H1 (cell line): Measurements from ENCODE around the gene PEAK1. TPM values are rescaled to one million over a fixed set of nuclear protein-coding genes. Genes with fewer than 3 reads are reported as not detected.

ENCODE experiments used
- CTCF ChIA-PET: fragments of 300-600 bp; sonication (Branson Sonifier 250); formaldehyde crosslinking; loops from one replicate; lab custom pipeline; 2021; ENCODE audit not compliant: partially characterized antibody; lab: Charles Lee
- POLR2A ChIA-PET: fragments of 300-600 bp; sonication (Branson Sonifier 250); formaldehyde crosslinking; loops from one replicate; lab custom pipeline; 2021; ENCODE audit warnings: inconsistent platforms; ENCODE audit not compliant: partially characterized antibody; lab: Charles Lee
- DNase-seq, 2 experiments: peaks; one replicate each; pipeline versions ENCODE4 v3.0.0 to v3.0.0-alpha.2; 2010 to 2022; ENCODE audit warnings: low spot score in 2 of 2, low read depth in 1 of 2, mixed read lengths in 1 of 2
- FAIRE-seq: peaks from 2 replicates; lab custom pipeline; 2011; peaks lifted over from hg19 to GRCh38; lab: Jason Lieb, UNC
- H2AFZ ChIP-seq: 2 replicates; pipeline ENCODE4 v1.8.1; 2012; ENCODE audit warnings: low read length, inconsistent platforms
- H2AK5ac ChIP-seq: 2 replicates; pipeline ENCODE4 v1.6.1; 2013; ENCODE audit warnings: low read depth, low read length
- H2BK120ac ChIP-seq: replicated peaks from 2 replicates; pipeline ENCODE3; 2013; ENCODE audit warnings: low read depth, low read length, inconsistent platforms
- H2BK12ac ChIP-seq: 2 replicates; pipeline ENCODE4 v1.6.1; 2013; ENCODE audit warnings: low read depth, low read length
- H2BK15ac ChIP-seq: 2 replicates; pipeline ENCODE4 v1.6.1; 2013; ENCODE audit warnings: low read length
- H2BK20ac ChIP-seq: 2 replicates; pipeline ENCODE4 v1.6.1; 2013; ENCODE audit warnings: low read length
- H2BK5ac ChIP-seq: 2 replicates; pipeline ENCODE4 v1.6.1; 2013; ENCODE audit warnings: low read depth, low read length
- H3K14ac ChIP-seq: 2 replicates; pipeline ENCODE4 v1.6.1; 2013; ENCODE audit warnings: inconsistent platforms; ENCODE audit not compliant: insufficient read length
- H3K18ac ChIP-seq: 2 replicates; pipeline ENCODE4 v1.6.1; 2013; ENCODE audit warnings: low read length; ENCODE audit errors: extremely low read depth
- H3K23ac ChIP-seq: 2 replicates; pipeline ENCODE4 v1.6.1; 2013; ENCODE audit warnings: inconsistent platforms; ENCODE audit not compliant: insufficient read length
- H3K23me2 ChIP-seq: 2 replicates; pipeline ENCODE4 v1.6.1; 2013; ENCODE audit warnings: low read depth, low read length
- H3K27ac ChIP-seq: 2 replicates; pipeline ENCODE4 v1.6.1; 2011; ENCODE audit warnings: low read depth, low read length, inconsistent platforms
- H3K27me3 ChIP-seq, 4 experiments: replicated peaks in 1 of 4; 1 replicate in 1 of 4; 2 replicates in 3 of 4; pipeline versions ENCODE4 v1.6.1 to v1.8.1; 2011 to 2013; ENCODE audit warnings: low read length in 3 of 4, mild to moderate bottlenecking in 3 of 4, inconsistent platforms in 2 of 4, mixed read lengths in 2 of 4, moderate library complexity in 1 of 4; ENCODE audit not compliant: control insufficient read depth in 3 of 4, insufficient read depth in 3 of 4; ENCODE audit errors: extremely low read depth in 1 of 4
- H3K36me3 ChIP-seq, 4 experiments: 2 replicates each; pipeline versions ENCODE4 v1.6.1 to v1.8.1; 2011 to 2013; ENCODE audit warnings: mild to moderate bottlenecking in 4 of 4, low read length in 3 of 4, moderate library complexity in 2 of 4, control low read depth in 1 of 4, inconsistent platforms in 1 of 4; ENCODE audit not compliant: insufficient read depth in 4 of 4, control insufficient read depth in 2 of 4
- H3K4ac ChIP-seq: replicated peaks from 2 replicates; pipeline ENCODE3; 2013; ENCODE audit warnings: low read length, low read depth, mixed read lengths, inconsistent platforms; ENCODE audit not compliant: insufficient read length
- H3K4me1 ChIP-seq, 4 experiments: replicated peaks in 1 of 4; 1 replicate in 1 of 4; 2 replicates in 3 of 4; pipeline versions ENCODE4 v1.6.1 to v1.8.1; 2011 to 2013; ENCODE audit warnings: low read length in 3 of 4, inconsistent platforms in 2 of 4, mixed read lengths in 1 of 4; ENCODE audit not compliant: insufficient read depth in 4 of 4, control insufficient read depth in 3 of 4
- H3K4me2 ChIP-seq, 2 experiments: 2 replicates each; pipeline versions ENCODE4 v1.6.1 to v1.8.1; 2011 to 2013; ENCODE audit warnings: low read depth in 2 of 2, low read length in 2 of 2, control low read depth in 1 of 2, inconsistent platforms in 1 of 2, mild to moderate bottlenecking in 1 of 2; ENCODE audit not compliant: insufficient read depth in 1 of 2
- H3K4me3 ChIP-seq, 4 experiments: fragments of 200-600, 300-600 bp in 1 of 4; sonication (generic), shearing (Covaris generic), sonication (Bioruptor Twin) in 1 of 4; 2 replicates each; pipeline versions ENCODE4 v1.5.1 to v1.8.1; 2011 to 2016; ENCODE audit warnings: low read length in 4 of 4, low read depth in 3 of 4, control low read depth in 2 of 4, inconsistent platforms in 2 of 4, mild to moderate bottlenecking in 2 of 4, mixed read lengths in 1 of 4, moderate library complexity in 1 of 4; ENCODE audit not compliant: insufficient read depth in 2 of 4; ENCODE audit errors: extremely low read depth in 1 of 4
- H3K56ac ChIP-seq: replicated peaks from 2 replicates; pipeline ENCODE3; 2013; ENCODE audit warnings: low read depth, mild to moderate bottlenecking, mixed read lengths, low read length, inconsistent platforms; ENCODE audit not compliant: insufficient read length
- H3K79me1 ChIP-seq: 2 replicates; pipeline ENCODE4 v1.6.1; 2013; ENCODE audit warnings: low read depth, low read length, control low read depth
- H3K79me2 ChIP-seq, 2 experiments: 2 replicates each; pipeline versions ENCODE4 v1.6.1 to v1.8.1; 2012 to 2013; ENCODE audit warnings: low read length in 2 of 2, mild to moderate bottlenecking in 2 of 2, inconsistent platforms in 1 of 2; ENCODE audit not compliant: insufficient read depth in 2 of 2, control insufficient read depth in 1 of 2
- H3K9ac ChIP-seq, 4 experiments: replicated peaks in 1 of 4; 1 replicate in 1 of 4; 2 replicates in 3 of 4; pipeline versions ENCODE4 v1.6.1 to v1.8.1; 2011 to 2013; ENCODE audit warnings: low read depth in 3 of 4, low read length in 3 of 4, control low read depth in 2 of 4, mild to moderate bottlenecking in 2 of 4, moderate library complexity in 2 of 4, inconsistent platforms in 1 of 4; ENCODE audit errors: extremely low read depth in 1 of 4
- H3K9me3 ChIP-seq, 2 experiments: 2 replicates each; pipeline versions ENCODE4 v1.6.1 to v1.8.1; 2012 to 2013; ENCODE audit warnings: mild to moderate bottlenecking in 2 of 2, moderate library complexity in 2 of 2, control low read depth in 1 of 2, inconsistent platforms in 1 of 2, low read depth in 1 of 2, low read length in 1 of 2, mixed read lengths in 1 of 2; ENCODE audit not compliant: insufficient read depth in 2 of 2
- H4K20me1 ChIP-seq, 2 experiments: replicated peaks in 1 of 2; 2 replicates each; pipeline versions ENCODE3 to v1.8.1; 2011 to 2013; ENCODE audit warnings: inconsistent platforms in 2 of 2, low read length in 2 of 2, mild to moderate bottlenecking in 1 of 2; ENCODE audit not compliant: insufficient read depth in 2 of 2, control insufficient read depth in 1 of 2
- H4K5ac ChIP-seq: 2 replicates; pipeline ENCODE4 v1.6.1; 2013; ENCODE audit warnings: low read length, low read depth, mixed read lengths, inconsistent platforms; ENCODE audit not compliant: insufficient read length
- H4K8ac ChIP-seq: 2 replicates; pipeline ENCODE4 v1.8.0; 2013; ENCODE audit warnings: mild to moderate bottlenecking, moderate library complexity, low read length, inconsistent platforms; ENCODE audit not compliant: insufficient read depth; ENCODE audit errors: extremely low read depth
- H4K91ac ChIP-seq: replicated peaks from 2 replicates; pipeline ENCODE3; 2013; ENCODE audit warnings: low read length, mixed read lengths, inconsistent platforms; ENCODE audit not compliant: insufficient read length
- BCL11A ChIP-seq, 2 experiments: IDR thresholded peaks; one replicate each; pipeline ENCODE4 v1.6.1; 2011; ENCODE audit warnings: low read depth in 2 of 2, low read length in 2 of 2, mild to moderate bottlenecking in 2 of 2
- POLR2A ChIP-seq, 2 experiments: IDR thresholded peaks; 1 replicate in 1 of 2; 2 replicates in 1 of 2; pipeline ENCODE4 v1.6.1; 2011; ENCODE audit warnings: low read depth in 2 of 2, low read length in 2 of 2, mild to moderate bottlenecking in 2 of 2; ENCODE audit errors: control extremely low read depth in 1 of 2
- RFX5 ChIP-seq: IDR thresholded peaks from 2 replicates; pipeline ENCODE4 v1.6.1; 2011; ENCODE audit warnings: low read depth, low read length, improper control_type of control experiment, borderline replicate concordance
- RNF2 ChIP-seq: fragments of 200-900, 300-1000 bp; sonication (generic); IDR thresholded peaks from 2 replicates; pipeline ENCODE4 v1.7.1; 2016; ENCODE audit warnings: borderline replicate concordance, low read depth, mild to moderate bottlenecking, antibody characterized with exemption, low read length; ENCODE audit not compliant: poor library complexity, severe bottlenecking; ENCODE audit errors: missing control alignments
- TEAD4 ChIP-seq: IDR thresholded peaks from 2 replicates; pipeline ENCODE4 v1.6.1; 2012; ENCODE audit warnings: low read depth, low read length, inconsistent platforms, mixed read lengths
- WGBS, 2 experiments: shearing (Covaris generic) in 1 of 2; methylation state at CpG; one replicate each; pipeline versions ENCODE4 v1.1.6 to v1.1.7; 2013 to 2015; ENCODE audit warnings: low lambda C conversion rate in 2 of 2, mixed read lengths in 2 of 2, inconsistent platforms in 1 of 2, low coverage in 1 of 2, missing lambda C conversion rate in 1 of 2; ENCODE audit not compliant: insufficient replicate concordance in 2 of 2, insufficient coverage in 1 of 2, insufficient read length in 1 of 2; ENCODE audit errors: extremely low coverage in 1 of 2, missing lambda C conversion rate in 1 of 2; 5-methylcytosine and 5-hydroxymethylcytosine counted together
- polyA plus RNA-seq, 7 experiments: library from polyadenylated mRNA; depleted of rRNA in 3 of 7; stranded (reverse) in 5 of 7; unstranded in 2 of 7; fragments of >200 nt in 5 of 7; fragments of 200-250 nt in 2 of 7; gene quantifications; 1 replicate in 5 of 7; 2 replicates in 1 of 7; 4 replicates in 1 of 7; pipeline versions ENCODE4 v1.2.1 to v1.2.3, GENCODE V29; 2011 to 2013; ENCODE audit warnings: missing spikeins in 2 of 7, mixed read lengths in 2 of 7
- total RNA-seq: library from RNA; stranded (reverse); fragmentation: NEBNext Ultra II Directional; extraction: Animal tissue kit (Norgen Biotek cat#: 25700); gene quantifications from 2 replicates; pipeline ENCODE4 v1.2.1, GENCODE V29; 2021

Gene PEAK1
- total and polyA plus RNA-seq, 2 of the 8 experiments (the other 6 are each of a cell fraction or from before 2014, with no cell fraction given) = 8.8 to 44.8 TPM

DNA sequence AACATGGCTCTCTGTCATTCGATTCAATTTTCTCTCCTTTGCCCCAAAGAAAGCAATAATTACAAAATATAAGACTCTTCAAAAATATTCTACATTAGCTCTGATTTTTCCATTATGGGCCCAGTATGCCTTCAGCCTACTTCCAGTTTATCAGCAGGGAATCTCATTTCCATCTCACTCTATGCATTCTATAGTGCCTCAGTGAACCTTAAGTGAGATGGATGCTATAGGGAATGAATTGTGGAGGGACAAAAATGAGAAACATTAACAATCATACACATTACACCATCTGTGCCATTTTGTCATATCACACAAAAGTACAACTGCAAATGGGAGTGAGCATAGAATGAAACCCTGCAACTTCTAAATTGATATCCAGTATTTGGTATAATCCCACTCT lies 298.3 kb downstream of the PEAK1 start:
- H2AK5ac ChIP-seq = no peak overlapping the region
- no peak overlapping the region for H2BK15ac ChIP-seq
- no peak overlapping the region for H3K27ac ChIP-seq
- H2AFZ ChIP-seq = no peak overlapping the region
- no peak overlapping the region for H3K4me3 ChIP-seq
- no peak for DNase-seq
- H4K20me1 ChIP-seq = no peaks in the 10 kb centered on the region
- H3K14ac ChIP-seq = no peak overlapping the region
- no peak overlapping the region for H2BK20ac ChIP-seq
- H4K91ac ChIP-seq = no peak overlapping the region
- no peak overlapping the region for H2BK12ac ChIP-seq
- H2BK120ac ChIP-seq = no peak overlapping the region
- H3K4me1 ChIP-seq = peaks cover 0 to 4% (median 0%) of the 10 kb centered on the region in 4 experiments; a peak in 4 of 7 replicates
- H3K4me2 ChIP-seq = no peak overlapping the region
- no peaks in the 10 kb centered on the region for H3K79me2 ChIP-seq
- H3K18ac ChIP-seq = no peak overlapping the region
- H3K4ac ChIP-seq = no peak overlapping the region
- no peak for FAIRE-seq
- H3K23ac ChIP-seq = no peak overlapping the region
- H4K8ac ChIP-seq = no peak overlapping the region
- no peak overlapping the region for H3K9ac ChIP-seq
- 84% methylated on average over 1 of the region's 1 CpG; no CpG with 5 or more reads in 1 of the 2 experiments for WGBS, 2 experiments
- H2BK5ac ChIP-seq = no peak overlapping the region
- no peaks in the 10 kb centered on the region for H3K79me1 ChIP-seq
- no peak overlapping the region for H4K5ac ChIP-seq
- H3K27me3 ChIP-seq = no peaks in the 10 kb centered on the region
- H3K56ac ChIP-seq = no peak overlapping the region
- POLR2A ChIA-PET = no interaction called here
- CTCF ChIA-PET = interaction anchor here (0.7 to 6.8 kb wide), 5 partner anchors 9 to 512 kb away, joined by 3 to 75 read pairs (median 3); no protein-coding TSS in a partner anchor
- H3K9me3 ChIP-seq = no peaks in the 10 kb centered on the region
- no peaks in the 10 kb centered on the region for H3K23me2 ChIP-seq
- no peaks in the 10 kb centered on the region for H3K36me3 ChIP-seq
- no peak for TF ChIP-seq BCL11A (IDR thresholded peaks at IDR 0.05; ENCODE audit: low read depth in 2 of 2, low read length in 2 of 2)
- no peak for TF ChIP-seq TEAD4
- no peak for TF ChIP-seq RFX5
- TF ChIP-seq RNF2 = no peak
- TF ChIP-seq POLR2A (IDR thresholded peaks at IDR 0.05; ENCODE audit: control extremely low read depth in 1 of 2, low read depth in 2 of 2, low read length in 2 of 2) = no peak
